Measurements from ENCODE around the gene PFKL.

The PFKL gene

DNA sequence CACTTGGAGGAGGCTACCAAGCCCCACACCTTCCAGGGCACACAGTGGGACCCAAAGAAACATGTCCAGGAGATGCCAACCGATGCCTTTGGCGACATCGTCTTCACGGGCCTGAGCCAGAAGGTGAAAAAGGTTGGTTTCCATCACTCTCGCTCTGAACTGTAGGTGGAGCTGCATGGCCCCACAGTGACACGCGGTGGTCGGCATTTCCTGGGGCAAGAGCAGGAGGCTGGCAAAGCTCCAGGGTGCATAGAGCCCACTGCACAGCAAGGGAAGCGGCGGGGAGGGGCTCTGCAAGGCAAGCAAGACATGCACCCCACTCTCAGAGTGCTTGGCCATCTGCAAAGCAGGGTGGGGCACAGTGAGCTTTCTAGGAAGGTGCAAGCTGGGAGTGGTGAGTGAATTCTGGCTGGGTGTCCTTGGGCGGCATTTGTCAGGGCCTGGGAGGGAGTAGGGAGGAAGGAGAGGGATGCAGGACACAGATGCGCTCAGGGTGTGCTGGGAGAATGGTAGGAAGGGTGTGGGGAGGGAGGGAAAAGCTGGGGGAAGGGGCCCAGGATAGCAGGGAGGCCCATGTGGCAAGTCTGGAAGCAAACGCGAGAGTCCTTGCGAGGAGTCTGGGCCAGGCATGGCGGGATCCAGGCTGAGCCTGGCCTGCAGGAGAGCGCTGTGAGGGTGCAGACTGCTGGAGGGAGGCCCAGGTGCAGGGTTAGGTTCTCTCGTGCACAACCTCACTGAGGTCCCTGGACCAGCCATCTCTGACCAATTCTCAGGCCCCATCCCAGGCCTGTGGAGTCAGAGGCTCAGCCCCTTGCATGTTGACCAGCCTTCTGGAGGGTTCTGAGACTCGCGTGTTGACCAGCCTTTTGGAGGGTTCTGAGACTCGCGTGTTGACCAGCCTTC, 64.5 kb downstream of the PFKL start:
- no peak for DNase-seq (ENCODE audit: low read depth)

DNA sequence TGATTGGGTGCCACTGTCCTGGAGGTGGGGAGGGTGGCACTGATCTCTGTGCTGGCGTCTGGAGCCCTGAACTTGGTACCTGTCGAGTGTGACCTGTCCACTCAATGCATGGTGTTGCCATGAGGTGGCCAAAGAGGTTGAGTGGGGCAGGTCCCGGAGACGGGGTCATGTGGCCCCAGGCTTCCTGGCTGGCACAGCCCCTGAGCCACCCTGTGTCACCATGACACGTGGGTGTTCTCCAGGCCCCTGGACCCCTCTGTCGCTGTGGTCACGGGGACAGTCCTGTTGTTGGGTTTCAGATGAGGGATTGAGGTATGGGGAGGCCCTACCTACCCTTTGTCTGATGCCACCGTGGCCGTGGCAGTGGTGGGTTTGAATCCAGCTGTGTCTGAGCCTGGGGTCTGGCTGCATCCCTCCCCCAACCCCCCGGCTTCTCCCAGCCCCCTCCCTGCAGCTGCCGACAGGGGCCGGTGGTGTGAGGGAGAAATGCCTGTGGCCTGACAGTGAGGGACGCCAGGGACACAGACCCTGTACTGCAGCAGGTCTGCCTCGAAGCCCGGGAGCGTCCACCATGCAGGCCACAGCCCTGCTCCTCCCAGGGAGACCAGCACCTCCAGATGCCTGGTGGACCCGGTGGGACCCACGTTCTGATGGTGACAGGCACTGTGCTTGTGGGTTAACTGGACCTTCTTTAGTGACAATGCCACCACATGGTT, 65.6 kb downstream of the PFKL start:
- no peak for DNase-seq (ENCODE audit: low read depth)

DNA sequence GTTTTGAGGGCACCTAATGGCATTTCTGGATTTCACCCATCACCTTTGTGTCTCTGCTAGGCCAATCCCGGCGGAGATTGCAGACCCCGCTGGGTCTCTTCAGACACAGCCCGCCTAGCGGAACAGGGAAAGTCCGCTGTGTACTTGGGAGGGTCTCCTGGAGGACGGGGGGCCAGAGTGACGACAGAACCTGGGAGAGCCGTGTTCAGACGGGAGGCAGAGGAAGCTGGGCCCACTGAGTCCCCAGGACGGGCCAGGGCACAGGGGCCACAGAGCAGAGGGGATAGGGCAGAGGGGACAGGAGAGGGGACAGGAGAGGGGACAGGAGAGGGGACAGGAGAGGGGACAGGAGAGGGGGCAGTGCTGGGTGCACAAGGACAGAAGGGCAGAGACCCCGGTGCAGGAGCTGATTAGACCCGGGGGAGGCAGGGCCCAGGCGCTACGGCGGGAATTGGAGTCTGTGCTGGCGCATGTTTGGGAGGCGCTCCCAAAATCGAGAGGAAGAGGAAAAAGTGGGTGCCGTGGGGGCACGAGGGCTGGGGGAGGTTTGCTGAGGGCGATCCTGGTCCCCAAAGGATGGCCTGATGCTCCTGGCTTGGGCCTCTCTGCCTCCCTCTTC, 66.2 kb downstream of the PFKL start:
- DNase-seq (ENCODE audit: low read depth), result no peak

DNA sequence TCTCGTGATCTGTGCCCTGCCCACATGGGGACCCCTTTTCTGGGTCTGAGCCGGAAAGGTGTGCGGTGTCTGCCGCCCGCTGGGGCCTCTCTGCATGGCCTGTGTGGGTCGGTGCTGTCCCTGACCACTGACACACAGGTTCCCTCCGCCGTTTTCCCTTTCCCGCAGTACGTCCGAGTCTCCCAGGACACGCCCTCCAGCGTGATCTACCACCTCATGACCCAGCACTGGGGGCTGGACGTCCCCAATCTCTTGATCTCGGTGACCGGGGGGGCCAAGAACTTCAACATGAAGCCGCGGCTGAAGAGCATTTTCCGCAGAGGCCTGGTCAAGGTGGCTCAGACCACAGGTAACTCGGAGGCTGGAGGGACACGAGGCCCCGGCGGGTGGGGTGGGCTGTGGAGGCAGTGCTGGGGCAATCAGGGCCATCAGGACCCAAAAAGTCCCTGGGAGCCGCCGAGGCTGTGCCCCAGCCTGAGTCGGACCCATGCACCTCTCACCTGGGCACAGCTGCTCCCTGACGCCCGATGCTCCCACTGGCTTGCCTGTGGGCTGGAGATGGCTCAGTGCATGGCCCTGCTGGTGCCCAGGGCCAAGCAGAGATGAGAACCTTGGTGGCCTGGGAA, 66.8 kb downstream of the PFKL start:
- DNase-seq (ENCODE audit: low read depth), result no peak

DNA sequence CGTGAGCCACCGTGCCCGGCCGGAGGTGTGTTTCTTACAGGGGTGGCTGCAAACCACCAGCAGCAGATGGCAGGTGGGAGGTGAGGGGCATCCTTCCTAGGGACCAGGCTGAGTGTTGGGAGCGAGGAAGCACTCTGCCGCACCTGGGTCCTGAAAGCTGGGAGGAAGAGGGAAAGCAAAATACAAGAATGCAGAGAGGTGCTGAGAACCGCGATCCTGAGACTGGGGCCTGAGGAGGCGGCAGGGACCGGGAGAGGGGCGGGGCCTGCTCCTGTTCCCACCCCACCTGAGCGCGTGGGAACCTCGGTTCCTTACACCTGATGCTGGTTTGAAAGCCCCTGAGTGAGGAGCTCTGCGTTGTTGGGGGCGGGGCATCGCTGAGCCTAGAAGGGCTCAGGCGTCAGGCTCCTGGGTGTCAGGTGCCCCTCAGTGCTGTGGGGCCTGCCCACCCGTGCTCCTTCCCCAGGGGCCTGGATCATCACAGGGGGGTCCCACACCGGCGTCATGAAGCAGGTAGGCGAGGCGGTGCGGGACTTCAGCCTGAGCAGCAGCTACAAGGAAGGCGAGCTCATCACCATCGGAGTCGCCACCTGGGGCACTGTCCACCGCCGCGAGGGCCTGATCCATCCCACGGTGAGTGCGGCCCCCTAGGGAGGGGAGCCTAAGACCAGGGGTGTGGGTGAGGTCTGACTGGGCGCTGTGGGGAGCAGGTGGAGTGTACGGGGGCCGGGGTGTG, 69.0 kb downstream of the PFKL start:
- no peak for DNase-seq (ENCODE audit: low read depth)

DNA sequence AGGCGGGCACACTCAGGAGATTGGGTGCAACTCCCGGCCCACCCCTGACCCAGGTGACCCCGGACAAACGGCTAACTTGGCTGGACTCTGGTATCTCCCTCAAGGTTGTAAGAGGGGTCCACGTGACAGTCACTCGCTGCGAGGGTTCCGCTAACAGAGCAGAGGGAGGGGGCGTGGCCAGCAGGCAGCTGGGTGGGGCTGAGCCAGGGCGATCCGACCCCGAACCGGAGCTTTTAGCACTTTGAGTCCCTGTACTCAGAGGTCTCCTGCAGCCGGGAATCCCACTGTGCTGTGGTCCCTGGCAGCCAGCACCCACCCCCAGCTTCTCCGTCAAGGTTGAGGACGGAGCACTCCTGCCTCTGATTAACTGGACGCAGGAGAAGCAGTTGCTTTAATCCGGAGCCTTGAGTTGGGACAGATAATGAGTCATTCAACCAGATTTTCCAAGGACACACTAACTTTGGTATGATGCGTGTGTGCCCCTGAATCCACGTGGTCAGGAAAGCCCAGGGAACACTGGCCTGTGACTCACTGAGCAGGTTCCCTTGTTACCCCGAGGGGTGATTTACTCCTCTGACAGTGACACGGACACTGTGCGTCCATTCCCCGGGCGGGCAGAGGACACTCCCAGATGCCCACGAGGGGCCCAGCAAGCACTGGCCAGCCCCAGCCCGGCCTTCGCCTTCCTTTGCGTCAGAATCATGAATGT, 70.3 kb downstream of the PFKL start:
- DNase-seq (ENCODE audit: low read depth), result no peak

DNA sequence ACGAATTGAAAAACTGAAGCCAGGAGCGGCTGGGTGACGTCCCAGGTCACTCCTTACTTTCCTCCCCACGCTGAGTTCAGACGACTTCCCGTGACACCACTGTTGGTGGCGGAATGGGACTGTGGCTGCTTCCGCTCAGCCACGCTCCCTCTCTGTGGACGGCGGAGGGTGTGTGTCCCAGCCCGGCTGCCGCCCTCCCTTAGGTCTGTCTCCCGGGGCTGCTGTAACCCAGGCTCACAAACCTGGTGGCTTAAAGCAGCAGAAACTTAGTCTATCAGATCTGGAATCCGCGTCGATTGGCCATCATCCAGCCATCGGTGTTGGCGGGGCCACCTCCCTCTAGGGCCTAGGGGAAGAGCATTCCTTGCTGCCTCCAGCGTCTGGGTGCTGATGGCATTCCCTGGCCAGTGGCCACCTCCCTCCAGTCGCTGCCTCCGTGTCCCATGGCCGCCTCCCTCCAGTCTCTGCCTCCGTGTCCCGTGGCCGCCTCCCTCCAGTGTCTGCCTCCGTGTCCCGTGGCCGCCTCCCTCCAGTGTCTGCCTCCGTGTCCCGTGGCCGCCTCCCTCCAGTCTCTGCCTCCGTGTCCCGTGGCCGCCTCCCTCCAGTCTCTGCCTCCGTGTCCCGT, 71.0 kb downstream of the PFKL start:
- DNase-seq (ENCODE audit: low read depth), result no peak

GRCh38 chr21:44371596-44371995, 71.7 kb downstream of the PFKL start:
- no peak for DNase-seq (ENCODE audit: low read depth)

GRCh38 chr21:44372616-44373015, 72.8 kb downstream of the PFKL start:
- DNase-seq (ENCODE audit: low read depth), result no peak

GRCh38 chr21:44374601-44375280, 74.9 kb downstream of the PFKL start:
- no peak for DNase-seq (ENCODE audit: low read depth)

- no peak for DNase-seq (ENCODE audit: low read depth)
These were observed 75.4 kb downstream of the PFKL start for GRCh38 chr21:44375281-44375651.

DNA sequence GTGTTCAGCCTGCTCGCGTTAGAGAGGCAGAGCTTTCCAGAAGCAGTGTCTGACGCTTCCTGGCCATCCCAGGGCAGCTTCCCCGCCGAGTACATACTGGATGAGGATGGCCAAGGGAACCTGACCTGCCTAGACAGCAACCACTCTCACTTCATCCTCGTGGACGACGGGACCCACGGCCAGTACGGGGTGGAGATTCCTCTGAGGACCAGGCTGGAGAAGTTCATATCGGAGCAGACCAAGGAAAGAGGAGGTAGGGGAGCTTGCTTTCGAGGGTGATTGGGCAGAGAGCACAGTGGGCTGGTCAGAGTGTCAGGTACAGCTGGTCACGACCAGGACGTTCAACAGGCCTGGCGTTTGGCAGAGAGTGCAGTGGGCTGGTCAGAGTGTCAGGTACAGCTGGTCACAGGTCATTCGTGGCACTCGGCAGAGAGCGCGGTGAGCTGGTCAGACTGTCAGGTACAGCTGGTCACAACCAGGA, 75.9 kb downstream of the PFKL start:
- DNase-seq (ENCODE audit: low read depth), result no peak

- no peak for DNase-seq (ENCODE audit: low read depth)
These were observed 76.8 kb downstream of the PFKL start for GRCh38 chr21:44376606-44377005.
